Measurements from ENCODE around the gene STAP1. TPM values are rescaled to one million over a fixed set of nuclear protein-coding genes. Genes with fewer than 3 reads are reported as not detected.

The STAP1 gene
- total RNA-seq, 1 experiment from 2014 or later: not detected

DNA sequence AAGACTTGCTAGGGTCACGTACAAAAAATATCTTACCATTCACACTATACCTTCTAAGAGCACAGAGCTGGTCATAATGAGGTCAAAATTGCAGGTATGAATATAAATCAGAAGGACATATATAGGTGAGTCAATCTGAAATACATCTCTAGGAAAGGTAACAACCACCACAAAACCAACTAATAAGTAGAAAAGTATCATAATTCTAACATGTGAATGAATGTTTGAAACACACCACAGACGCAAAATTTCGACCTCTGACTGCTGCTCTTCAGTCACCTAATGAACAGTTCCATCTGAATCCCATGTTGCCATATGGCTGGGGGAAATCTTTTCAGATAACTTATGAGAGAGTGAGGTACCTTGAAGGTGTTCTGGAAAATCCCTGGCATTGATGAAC lies 22.1 kb downstream of the STAP1 start:
- Mint-ChIP-seq H3K36me3 (ENCODE audit: insufficient read depth in 1 of 3, low read depth in 3 of 3) (no peaks in the 10 kb centered on the region), H3K4me1 (peaks cover 5 to 6% of the 10 kb centered on the region in 2 experiments), H3K4me3 (no peak overlapping the region), H3K9me3 (no peaks in the 10 kb centered on the region), H3K27me3 (ENCODE audit: low read depth) (no peaks in the 10 kb centered on the region), H3K27ac (no peak overlapping the region)
- H2BK20ac ChIP-seq (ENCODE audit: low read depth, low read length, poor library complexity, severe bottlenecking): no peak overlapping the region
- H3K79me2 ChIP-seq (ENCODE audit: insufficient read depth, low read length): no peaks in the 10 kb centered on the region
- no CpG with 5 or more reads among the region's 3 CpGs for WGBS (ENCODE audit: extremely low coverage, insufficient read length, low lambda C conversion rate)
- no peak overlapping the region for H3K23ac ChIP-seq (ENCODE audit: insufficient read length, low read depth, low read length)
- no peak overlapping the region for H3K27ac ChIP-seq (ENCODE audit: insufficient read length, low read depth, low read length)
- H3K56ac ChIP-seq (ENCODE audit: insufficient read length, low read depth, low read length): no peak overlapping the region
- H3K9ac ChIP-seq (ENCODE audit: extremely low read depth, insufficient read length, low read length): no peak overlapping the region
- no peaks in the 10 kb centered on the region; the same call in 1 of the 2 replicates for H3K4me1 ChIP-seq (ENCODE audit: insufficient read depth, low read length)
- H4K91ac ChIP-seq (ENCODE audit: insufficient read length, low read depth, low read length): no peak overlapping the region
- H3K9me3 ChIP-seq (ENCODE audit: control insufficient read depth, low read depth, low read length): no peaks in the 10 kb centered on the region
- H2AK5ac ChIP-seq (ENCODE audit: insufficient read length, low read length): no peak overlapping the region
- no peaks in the 10 kb centered on the region for H3K27me3 ChIP-seq (ENCODE audit: insufficient read depth, low read length)
- H3K79me1 ChIP-seq (ENCODE audit: insufficient read depth, low read depth, low read length, poor library complexity, severe bottlenecking): no peaks in the 10 kb centered on the region
- no peak overlapping the region for H2BK5ac ChIP-seq (ENCODE audit: insufficient read length, low read length)
- no peak overlapping the region for H2BK12ac ChIP-seq (ENCODE audit: insufficient read length, low read depth, low read length)
- no peak overlapping the region for H3K14ac ChIP-seq (ENCODE audit: insufficient read depth, low read length)
- no peaks in the 10 kb centered on the region for H3K23me2 ChIP-seq (ENCODE audit: insufficient read length, low read depth, low read length, poor library complexity, severe bottlenecking)
- no peak overlapping the region for H2AFZ ChIP-seq (ENCODE audit: low read length)
- TF ChIP-seq, protein P1, sequence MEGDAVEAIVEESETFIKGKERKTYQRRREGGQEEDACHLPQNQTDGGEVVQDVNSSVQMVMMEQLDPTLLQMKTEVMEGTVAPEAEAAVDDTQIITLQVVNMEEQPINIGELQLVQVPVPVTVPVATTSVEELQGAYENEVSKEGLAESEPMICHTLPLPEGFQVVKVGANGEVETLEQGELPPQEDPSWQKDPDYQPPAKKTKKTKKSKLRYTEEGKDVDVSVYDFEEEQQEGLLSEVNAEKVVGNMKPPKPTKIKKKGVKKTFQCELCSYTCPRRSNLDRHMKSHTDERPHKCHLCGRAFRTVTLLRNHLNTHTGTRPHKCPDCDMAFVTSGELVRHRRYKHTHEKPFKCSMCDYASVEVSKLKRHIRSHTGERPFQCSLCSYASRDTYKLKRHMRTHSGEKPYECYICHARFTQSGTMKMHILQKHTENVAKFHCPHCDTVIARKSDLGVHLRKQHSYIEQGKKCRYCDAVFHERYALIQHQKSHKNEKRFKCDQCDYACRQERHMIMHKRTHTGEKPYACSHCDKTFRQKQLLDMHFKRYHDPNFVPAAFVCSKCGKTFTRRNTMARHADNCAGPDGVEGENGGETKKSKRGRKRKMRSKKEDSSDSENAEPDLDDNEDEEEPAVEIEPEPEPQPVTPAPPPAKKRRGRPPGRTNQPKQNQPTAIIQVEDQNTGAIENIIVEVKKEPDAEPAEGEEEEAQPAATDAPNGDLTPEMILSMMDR (conservative IDR thresholded peaks at IDR 0.05): no peak
- no peak overlapping the region for H4K5ac ChIP-seq (ENCODE audit: insufficient read length, low read depth, low read length)
- no peak for DNase-seq
- no peak overlapping the region for H3T11ph ChIP-seq (ENCODE audit: low read length)
- H4K20me1 ChIP-seq (ENCODE audit: control insufficient read depth, insufficient read depth, insufficient read length): no peaks in the 10 kb centered on the region
- H4K8ac ChIP-seq (replicated peaks; ENCODE audit: insufficient read length, low read depth, low read length): no peak overlapping the region
- H3K18ac ChIP-seq (ENCODE audit: insufficient read length, low read depth, low read length): no peak overlapping the region
- no peak overlapping the region for H3K4me2 ChIP-seq (ENCODE audit: insufficient read depth, insufficient read length, low read length)
- H3K4ac ChIP-seq (ENCODE audit: low read depth, low read length): no peak overlapping the region
- no peak overlapping the region for H2BK15ac ChIP-seq (ENCODE audit: low read depth, low read length)
- no peak overlapping the region for H2BK120ac ChIP-seq (ENCODE audit: low read depth, low read length, poor library complexity, severe bottlenecking)
